ENCODE results near the gene GIMAP8.

- TF ChIP-seq POLR2A (IDR thresholded peaks at IDR 0.05; ENCODE audit: low read depth, low read length) (no peak), TAF1 (IDR thresholded peaks at IDR 0.05; ENCODE audit: borderline replicate concordance, low read depth, low read length) (no peak)
These were observed 36.8 kb upstream of the GIMAP8 start for GRCh38 chr7:150413640-150414081.

All from GM12892 (cell line).